ENCODE data around the gene ABCC8.

The ABCC8 gene

GRCh38 chr11:17510507-17511206 lies 34.0 kb upstream of the ABCC8 start:
- Mint-ChIP-seq H3K4me3 (no peak overlapping the region), H3K4me1 (no peaks in the 10 kb centered on the region), H3K36me3 (no peaks in the 10 kb centered on the region)

GRCh38 chr11:17508791-17509190 lies 32.1 kb upstream of the ABCC8 start:
- no peaks in the 10 kb centered on the region for H3K27me3 Mint-ChIP-seq
- H3K27ac Mint-ChIP-seq, result no peak overlapping the region
- no peaks in the 10 kb centered on the region for H3K36me3 Mint-ChIP-seq
- no peaks in the 10 kb centered on the region for H3K4me1 Mint-ChIP-seq
- no peaks in the 10 kb centered on the region for H3K9me3 Mint-ChIP-seq
- H3K4me3 Mint-ChIP-seq, result no peak overlapping the region

More at GRCh38 chr11:17510507-17511206, 34.0 kb upstream of the ABCC8 start:
- H3K27ac Mint-ChIP-seq, result no peak overlapping the region
- no peaks in the 10 kb centered on the region for H3K27me3 Mint-ChIP-seq
- no peaks in the 10 kb centered on the region for H3K9me3 Mint-ChIP-seq

DNA sequence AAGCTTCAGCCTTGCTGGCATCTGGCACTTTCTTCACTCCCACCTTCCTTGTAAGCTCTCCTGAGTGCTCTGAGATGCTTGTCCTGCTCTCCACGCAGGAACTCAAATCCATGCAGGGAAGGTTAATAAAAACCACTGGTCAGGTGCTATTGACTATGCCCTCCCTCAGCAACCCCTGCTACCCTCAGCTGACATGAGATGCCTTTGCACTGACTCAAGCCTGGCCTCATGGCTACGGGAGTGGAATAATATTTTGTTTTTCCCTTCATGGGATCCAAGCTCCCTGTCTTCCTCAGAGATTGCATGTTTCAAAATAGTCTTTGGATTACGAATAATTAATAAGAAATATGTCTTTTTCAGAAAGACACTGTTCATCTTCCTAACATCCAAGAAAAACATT lies 31.7 kb upstream of the ABCC8 start:
- Mint-ChIP-seq H3K36me3 (no peaks in the 10 kb centered on the region), H3K27ac (no peak overlapping the region), H3K27me3 (no peaks in the 10 kb centered on the region), H3K9me3 (no peaks in the 10 kb centered on the region), H3K4me1 (no peaks in the 10 kb centered on the region), H3K4me3 (no peak overlapping the region)

DNA sequence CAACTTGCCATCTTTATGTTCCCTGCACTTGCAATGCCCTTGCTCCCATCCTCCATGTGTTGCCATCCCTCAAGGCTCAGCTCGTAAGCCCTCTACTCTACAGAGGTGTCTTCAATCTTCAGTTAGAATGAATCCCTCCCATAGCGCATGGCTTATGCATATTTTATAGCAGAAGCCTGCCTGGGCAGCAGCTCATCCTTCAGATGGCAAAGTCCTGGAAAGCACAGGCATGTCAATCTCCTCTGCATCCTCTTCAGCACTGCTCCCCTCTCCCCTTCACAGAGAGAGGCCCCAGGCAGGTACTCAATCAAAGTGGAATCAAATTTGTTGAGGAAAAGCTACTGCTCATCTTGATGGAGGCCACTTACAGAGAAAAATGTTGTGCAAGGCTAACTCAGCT lies 31.1 kb upstream of the ABCC8 start:
- no peaks in the 10 kb centered on the region for H3K36me3 Mint-ChIP-seq
- H3K9me3 Mint-ChIP-seq, result no peaks in the 10 kb centered on the region
- H3K4me1 Mint-ChIP-seq, result no peaks in the 10 kb centered on the region
- H3K27ac Mint-ChIP-seq, result no peak overlapping the region
- H3K4me3 Mint-ChIP-seq, result no peak overlapping the region
- no peaks in the 10 kb centered on the region for H3K27me3 Mint-ChIP-seq

- Mint-ChIP-seq H3K27me3 (no peaks in the 10 kb centered on the region), H3K27ac (no peak overlapping the region), H3K9me3 (no peaks in the 10 kb centered on the region), H3K36me3 (no peaks in the 10 kb centered on the region), H3K4me1 (no peaks in the 10 kb centered on the region), H3K4me3 (no peak overlapping the region)
These were observed 30.3 kb upstream of the ABCC8 start for GRCh38 chr11:17506942-17507341.

GRCh38 chr11:17506314-17506713 lies 29.7 kb upstream of the ABCC8 start:
- Mint-ChIP-seq H3K36me3 (no peaks in the 10 kb centered on the region), H3K9me3 (no peaks in the 10 kb centered on the region), H3K4me3 (no peak overlapping the region), H3K27me3 (no peaks in the 10 kb centered on the region), H3K4me1 (no peaks in the 10 kb centered on the region), H3K27ac (no peak overlapping the region)

DNA sequence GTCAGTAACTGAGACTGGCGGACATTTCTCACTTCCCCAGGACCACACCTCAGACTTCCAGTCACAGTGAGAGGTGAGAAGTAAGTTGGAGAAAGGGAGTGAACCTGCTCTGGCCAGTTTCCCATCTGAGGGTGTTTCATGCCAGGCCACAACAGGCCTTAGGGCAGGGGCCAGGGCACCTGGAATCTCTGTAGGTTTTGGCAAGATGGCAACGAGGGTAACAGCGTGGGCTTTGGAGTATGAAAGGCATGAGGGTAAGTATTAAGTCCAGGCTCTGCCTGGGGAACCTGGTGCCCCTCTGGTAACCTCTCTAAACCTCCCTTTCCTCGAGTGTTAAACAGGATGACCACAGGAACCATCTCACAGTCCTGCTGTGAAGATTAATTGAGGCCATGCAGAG lies 28.5 kb upstream of the ABCC8 start:
- no peaks in the 10 kb centered on the region for H3K4me1 Mint-ChIP-seq
- H3K4me3 Mint-ChIP-seq, result no peak overlapping the region
- no peaks in the 10 kb centered on the region for H3K36me3 Mint-ChIP-seq
- H3K27ac Mint-ChIP-seq, result no peak overlapping the region
- no peaks in the 10 kb centered on the region for H3K27me3 Mint-ChIP-seq
- no peaks in the 10 kb centered on the region for H3K9me3 Mint-ChIP-seq

DNA sequence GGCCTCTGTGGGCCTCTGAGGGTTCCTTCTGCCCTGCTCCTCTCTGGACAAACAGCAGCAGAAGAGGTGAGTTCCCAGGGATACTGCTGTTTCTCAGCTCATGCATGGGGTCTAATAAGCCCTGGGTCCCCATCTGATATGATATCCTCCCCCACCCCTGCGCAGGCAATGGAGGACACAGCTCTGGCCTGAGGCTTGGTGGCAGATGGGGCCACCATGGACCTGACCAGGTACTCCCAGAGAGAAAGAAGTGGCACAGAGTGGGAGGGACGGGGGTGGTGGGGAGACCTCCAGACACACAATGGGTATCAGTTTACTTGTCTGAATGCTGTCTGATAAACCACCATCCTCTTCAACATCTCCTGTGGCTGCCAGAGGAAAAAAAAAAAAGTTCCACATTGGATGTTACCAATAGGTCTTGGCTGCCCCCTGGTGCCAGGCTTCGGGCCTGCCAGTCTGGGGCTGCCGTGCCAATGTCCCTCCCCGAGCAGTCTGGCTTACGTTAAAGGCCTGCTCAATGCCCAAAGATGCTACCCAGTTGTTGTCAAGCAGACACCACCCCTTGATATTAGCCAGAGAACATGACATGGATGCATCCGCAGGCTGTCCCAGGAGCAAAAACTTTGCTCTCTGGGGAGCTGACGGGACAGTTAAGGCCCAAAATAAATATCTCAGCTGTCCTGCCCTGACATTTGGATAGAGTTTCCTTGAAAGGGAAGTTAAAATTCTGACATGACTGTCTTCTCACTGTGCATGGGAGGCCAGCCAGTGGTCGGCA lies 27.9 kb upstream of the ABCC8 start:
- Mint-ChIP-seq H3K9me3 (no peaks in the 10 kb centered on the region), H3K4me1 (no peaks in the 10 kb centered on the region), H3K27ac (no peak overlapping the region), H3K27me3 (no peaks in the 10 kb centered on the region), H3K4me3 (no peak overlapping the region), H3K36me3 (no peaks in the 10 kb centered on the region)

DNA sequence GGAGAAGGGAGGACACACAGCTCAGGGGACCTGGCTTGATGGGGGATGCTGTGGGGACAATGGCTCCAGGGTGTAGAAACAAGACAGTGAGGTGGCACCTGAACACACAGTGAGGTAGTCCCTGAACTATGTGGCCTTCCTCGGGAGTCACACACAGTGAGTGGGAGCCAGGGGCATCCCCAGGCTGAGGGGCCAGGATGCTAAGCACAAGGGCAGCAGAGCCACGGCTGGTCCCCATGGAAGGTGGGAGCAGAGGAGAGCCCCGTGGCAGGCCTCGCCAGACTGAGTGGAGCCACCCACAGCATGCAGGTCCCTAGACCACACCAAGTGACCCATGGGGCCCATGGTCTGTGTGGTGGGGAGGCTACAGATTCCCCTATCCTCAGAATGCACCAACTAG lies 26.0 kb upstream of the ABCC8 start:
- H3K27me3 Mint-ChIP-seq, result no peaks in the 10 kb centered on the region
- no peak overlapping the region for H3K27ac Mint-ChIP-seq
- no peaks in the 10 kb centered on the region for H3K4me1 Mint-ChIP-seq
- H3K9me3 Mint-ChIP-seq, result no peaks in the 10 kb centered on the region
- no peaks in the 10 kb centered on the region for H3K36me3 Mint-ChIP-seq
- no peak overlapping the region for H3K4me3 Mint-ChIP-seq

- Mint-ChIP-seq H3K27ac (no peak overlapping the region), H3K4me1 (no peaks in the 10 kb centered on the region), H3K27me3 (no peaks in the 10 kb centered on the region), H3K36me3 (no peaks in the 10 kb centered on the region), H3K4me3 (no peak overlapping the region), H3K9me3 (no peaks in the 10 kb centered on the region)
These were observed 24.0 kb upstream of the ABCC8 start for GRCh38 chr11:17500673-17501072.

GRCh38 chr11:17498475-17498874 lies 21.8 kb upstream of the ABCC8 start:
- Mint-ChIP-seq H3K9me3 (no peaks in the 10 kb centered on the region), H3K4me1 (no peaks in the 10 kb centered on the region), H3K4me3 (no peak overlapping the region), H3K27me3 (no peaks in the 10 kb centered on the region), H3K27ac (no peak overlapping the region), H3K36me3 (no peaks in the 10 kb centered on the region)

- Mint-ChIP-seq H3K4me1 (no peaks in the 10 kb centered on the region), H3K4me3 (no peak overlapping the region), H3K27ac (no peak overlapping the region), H3K36me3 (no peaks in the 10 kb centered on the region), H3K9me3 (no peaks in the 10 kb centered on the region), H3K27me3 (no peaks in the 10 kb centered on the region)
These were observed 21.4 kb upstream of the ABCC8 start for GRCh38 chr11:17498058-17498457.

- Mint-ChIP-seq H3K4me3 (no peak overlapping the region), H3K36me3 (no peaks in the 10 kb centered on the region), H3K27ac (no peak overlapping the region), H3K9me3 (no peaks in the 10 kb centered on the region), H3K4me1 (no peaks in the 10 kb centered on the region), H3K27me3 (peaks cover 2% of the 10 kb centered on the region)
These were observed 19.8 kb upstream of the ABCC8 start for GRCh38 chr11:17496406-17496805.

DNA sequence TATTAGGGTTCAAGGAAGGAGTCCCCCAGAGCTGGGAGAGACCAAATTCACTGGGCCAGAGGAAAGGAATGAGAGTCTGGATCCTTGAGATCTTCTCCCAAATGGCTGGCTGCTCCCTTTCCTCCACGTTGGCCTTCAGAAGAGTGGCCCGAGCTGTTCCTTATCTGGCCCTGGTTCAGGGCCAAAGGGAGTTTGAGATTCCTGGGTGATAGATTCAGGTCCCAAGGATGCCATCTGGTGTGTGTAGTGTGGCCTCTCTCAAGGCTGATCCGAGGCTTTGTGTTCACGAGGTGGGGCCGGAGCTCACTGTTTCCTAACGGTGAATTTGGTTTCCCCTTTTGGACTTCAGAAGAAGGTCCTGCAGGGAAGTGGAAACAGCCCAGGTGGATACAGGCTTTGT lies 17.4 kb upstream of the ABCC8 start:
- no peak overlapping the region for H3K27ac Mint-ChIP-seq
- H3K4me3 Mint-ChIP-seq, result no peak overlapping the region
- no peaks in the 10 kb centered on the region for H3K36me3 Mint-ChIP-seq
- no peaks in the 10 kb centered on the region for H3K4me1 Mint-ChIP-seq
- no peaks in the 10 kb centered on the region for H3K9me3 Mint-ChIP-seq
- peaks cover 2% of the 10 kb centered on the region for H3K27me3 Mint-ChIP-seq

DNA sequence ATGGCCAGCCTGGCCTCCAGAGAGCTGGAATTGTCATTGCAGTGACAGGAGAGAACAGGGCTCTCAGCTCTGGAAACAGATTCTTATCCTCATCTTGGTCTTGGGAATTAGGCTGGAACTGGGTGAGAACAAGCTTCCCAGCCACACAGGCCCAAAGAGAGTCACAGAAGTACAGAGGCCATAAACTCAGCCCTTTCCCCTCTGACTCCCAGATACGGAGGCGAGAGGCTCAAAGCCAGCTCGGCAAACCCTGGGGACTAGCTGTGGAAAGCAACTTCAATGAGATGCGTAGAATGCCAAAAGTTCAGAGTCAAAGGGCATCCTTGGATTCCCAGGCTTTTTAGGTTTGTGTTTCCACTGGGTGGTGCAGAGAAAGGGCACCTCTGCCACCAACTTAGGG lies 14.3 kb upstream of the ABCC8 start:
- Mint-ChIP-seq H3K4me1 (no peaks in the 10 kb centered on the region), H3K27me3 (peaks cover 7% of the 10 kb centered on the region), H3K27ac (no peak overlapping the region), H3K36me3 (no peaks in the 10 kb centered on the region), H3K9me3 (no peaks in the 10 kb centered on the region), H3K4me3 (no peak overlapping the region)

GRCh38 chr11:17490232-17490631 lies 13.6 kb upstream of the ABCC8 start:
- H3K27ac Mint-ChIP-seq, result no peak overlapping the region
- H3K4me1 Mint-ChIP-seq, result no peaks in the 10 kb centered on the region
- H3K9me3 Mint-ChIP-seq, result no peaks in the 10 kb centered on the region
- peaks cover 7% of the 10 kb centered on the region for H3K27me3 Mint-ChIP-seq
- no peaks in the 10 kb centered on the region for H3K36me3 Mint-ChIP-seq
- H3K4me3 Mint-ChIP-seq, result no peak overlapping the region
